HT-29 (cell line): ENCODE data around the gene SLC6A19. TPM values are rescaled to one million over a fixed set of nuclear protein-coding genes. Genes with fewer than 3 reads are reported as not detected.
A peak's percentile ranks its signal among the peaks of the same experiment; 100 is the strongest.
"Not testable (repeated sequence)": the region's sequence is repeated elsewhere in the genome, so short reads cannot be mapped to it uniquely, and the experiment has no call there.

Experiments
- DNase-seq: peaks from one replicate; pipeline ENCODE4 v3.0.0-alpha.2; 2015; ENCODE audit warnings: low spot score
- total RNA-seq: library from RNA; depleted of rRNA; stranded (reverse); fragments of >200 nt; shearing (Covaris generic); gene quantifications from 2 replicates; pipeline ENCODE4 v1.2.3, GENCODE V29; 2014; rRNA removed

The SLC6A19 gene
- total RNA-seq: not detected in 2 replicates

GRCh38 chr5:1201327-1202025 lies at the start of gene SLC6A19:
SLC6A19 (plus strand) TSS chr5:1201595; CDS start chr5:1201651, 56 bp downstream.
- DNase-seq: no peak

DNA sequence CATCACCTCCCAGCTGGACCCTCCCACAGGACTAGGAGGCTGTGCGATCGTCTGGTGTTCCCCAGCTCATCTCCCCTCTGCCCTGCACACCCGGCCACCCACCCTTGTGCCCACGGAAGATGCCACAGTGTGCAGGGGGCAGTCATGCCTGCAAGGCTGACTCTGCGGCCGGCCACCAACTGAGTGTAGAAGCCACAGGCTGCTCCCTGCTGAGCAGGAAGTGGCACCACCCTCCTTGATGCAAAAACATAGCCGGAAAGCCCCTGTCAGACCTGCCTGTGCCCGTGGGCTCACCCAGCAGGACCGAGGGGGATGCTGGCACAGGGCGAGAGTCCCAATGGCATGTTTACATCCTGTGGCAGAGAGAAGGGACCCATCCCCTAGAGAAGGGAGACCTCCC lies 49.2 kb upstream of the SLC6A19 start:
- no peak for DNase-seq

GRCh38 chr5:1152771-1153282 lies 48.6 kb upstream of the SLC6A19 start:
- DNase-seq: peak; percentile 83

DNA sequence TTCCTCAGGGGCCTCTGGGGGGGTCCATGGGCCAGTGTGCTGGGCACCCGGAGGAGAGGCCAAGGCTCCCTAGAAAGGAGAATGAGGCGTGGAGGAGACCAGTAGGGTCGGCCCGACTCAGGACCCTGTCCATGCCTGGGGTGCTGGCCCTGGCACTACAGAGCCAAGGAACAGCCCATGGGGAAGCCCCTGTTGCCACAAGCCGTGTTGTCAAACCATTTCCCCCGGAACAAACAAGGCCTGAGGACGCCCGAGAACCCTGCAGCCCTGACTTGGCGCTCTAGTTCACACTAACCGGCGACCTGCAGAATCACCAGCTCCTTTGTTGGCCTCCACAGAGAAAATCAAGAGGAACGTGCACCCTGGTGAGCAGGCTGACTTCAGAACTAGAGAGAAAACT lies 48.0 kb upstream of the SLC6A19 start:
- no peak for DNase-seq

DNA sequence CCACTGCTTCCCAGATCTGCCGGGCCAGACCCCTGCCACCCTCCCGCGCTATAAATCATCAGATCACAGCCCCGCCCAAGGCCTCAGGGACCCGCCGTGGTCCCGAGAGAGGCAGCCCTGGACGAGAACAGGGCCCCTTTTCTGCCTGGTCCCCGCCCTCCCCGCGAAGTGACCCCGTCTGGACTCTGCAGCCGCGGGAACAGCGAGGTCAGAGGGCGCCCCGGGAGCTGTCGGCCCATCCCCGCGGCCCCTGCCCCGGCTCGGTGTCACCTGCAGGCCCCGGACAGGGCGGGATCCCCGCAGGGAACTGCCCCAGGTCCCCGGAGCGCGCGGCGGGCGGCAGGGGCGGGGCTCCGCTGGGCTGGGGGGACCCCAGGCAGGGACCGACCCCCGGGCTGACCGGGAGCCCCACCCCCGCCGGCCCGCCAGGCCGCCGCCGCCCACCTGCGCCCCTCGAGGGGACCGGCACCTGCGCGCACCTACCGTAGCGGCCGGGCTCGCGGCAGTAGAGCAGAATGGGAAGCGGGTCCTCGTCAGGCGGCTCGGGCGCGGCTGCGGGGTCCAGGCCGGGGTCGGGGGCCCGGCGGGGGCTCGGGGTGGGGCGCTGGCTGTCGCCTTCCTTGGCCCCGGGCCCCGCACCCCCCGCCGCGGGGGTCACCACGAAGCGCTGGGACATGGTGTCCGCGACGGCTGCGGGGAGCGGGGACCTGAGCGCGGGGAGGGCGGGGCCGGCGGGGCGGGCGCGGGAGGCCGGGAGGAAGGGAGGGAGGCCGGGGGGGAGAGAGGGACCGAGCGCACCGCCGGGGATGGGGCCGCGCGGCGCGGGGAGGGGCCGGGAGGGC lies 46.0 kb upstream of the SLC6A19 start:
- no peak for DNase-seq

DNA sequence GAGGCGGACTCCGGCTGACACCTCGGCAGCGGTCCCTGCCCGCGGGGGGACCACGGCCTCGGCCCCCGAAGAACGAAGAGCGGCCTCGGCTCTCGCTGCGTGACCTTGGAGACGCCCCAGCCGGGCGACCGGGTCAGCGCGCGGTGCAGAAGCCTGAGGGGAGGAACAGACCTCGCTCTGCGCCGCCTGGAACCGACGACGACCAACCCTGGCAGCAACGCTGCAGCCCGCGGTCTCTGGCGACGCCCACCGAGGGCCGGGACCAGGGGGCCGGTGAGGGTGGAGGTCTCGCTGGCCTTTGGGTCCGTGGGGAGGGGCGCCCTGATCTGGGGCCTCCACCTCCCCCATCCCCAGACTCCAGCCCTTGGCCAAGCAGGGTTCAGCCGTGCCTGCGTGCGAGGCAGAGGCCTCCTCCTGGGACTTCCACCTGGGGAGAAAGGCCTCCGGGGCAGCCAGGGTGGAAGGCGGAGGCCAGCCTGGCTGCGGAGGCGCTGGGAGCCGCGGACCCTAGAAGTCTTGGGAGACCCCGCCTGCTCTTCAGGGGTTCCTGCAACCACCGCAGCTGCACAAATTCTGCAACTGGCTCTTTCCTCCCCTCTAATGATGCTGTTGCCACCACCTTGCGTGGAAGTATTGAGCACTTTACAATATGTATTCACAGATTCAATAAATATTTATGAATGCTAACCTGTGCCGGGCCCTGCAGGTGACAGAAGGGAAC lies 45.2 kb upstream of the SLC6A19 start:
- DNase-seq: no peak

DNA sequence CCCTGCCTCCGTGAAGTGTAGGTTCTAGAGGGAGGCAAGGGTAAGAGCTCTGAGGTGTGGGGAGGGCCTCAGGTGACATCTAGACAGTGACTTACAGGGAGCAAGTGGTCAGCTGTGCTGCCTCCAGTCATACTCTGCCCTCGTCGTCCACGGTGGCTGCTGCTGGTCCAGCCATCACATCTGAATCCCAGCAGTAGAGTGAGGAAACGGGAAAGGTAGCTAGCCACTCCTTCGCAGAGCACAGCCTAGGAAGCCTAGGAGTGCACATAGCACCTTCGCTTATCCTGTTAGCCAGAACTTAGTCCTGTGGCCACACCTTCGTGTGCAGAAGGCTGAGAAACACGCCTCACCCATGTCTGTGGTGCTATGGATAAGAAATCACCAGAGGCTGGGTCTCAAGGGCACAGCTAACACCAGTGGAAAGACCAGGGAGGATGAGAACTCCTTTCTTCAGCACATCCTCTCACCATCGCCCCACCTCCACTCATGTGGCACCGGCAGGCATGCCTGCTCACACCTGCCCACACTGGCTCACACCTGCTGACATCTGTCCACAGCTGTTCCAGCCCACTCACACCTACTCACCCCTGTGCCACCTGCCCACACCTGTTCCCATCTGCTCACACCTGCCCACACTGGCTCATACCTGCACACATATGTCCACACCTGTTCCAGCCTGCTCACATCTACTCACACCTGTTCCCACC lies 44.5 kb upstream of the SLC6A19 start:
- DNase-seq: no peak

DNA sequence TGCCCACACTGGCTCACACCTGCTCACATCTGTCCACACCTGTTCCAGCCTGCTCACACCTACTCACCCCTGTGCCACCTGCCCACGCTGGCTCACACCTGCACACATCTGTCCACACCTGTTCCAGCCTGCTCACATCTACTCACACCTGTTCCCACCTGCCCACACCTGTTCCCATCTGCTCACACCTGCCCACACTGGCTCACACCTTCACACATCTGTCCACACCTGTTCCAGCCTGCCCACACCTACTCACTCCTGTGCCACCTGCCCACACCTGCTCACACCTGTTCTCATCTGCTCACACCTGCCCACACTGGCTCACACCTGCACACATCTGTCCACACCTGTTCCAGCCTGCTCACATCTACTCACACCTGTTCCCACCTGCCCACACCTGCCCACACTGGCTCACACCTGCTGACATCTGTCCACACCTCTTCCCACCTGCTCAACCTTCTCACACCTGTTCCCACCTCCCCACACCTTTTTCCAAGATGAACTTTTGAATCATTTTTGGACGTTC lies 43.9 kb upstream of the SLC6A19 start:
- not testable (repeated sequence) for DNase-seq

DNA sequence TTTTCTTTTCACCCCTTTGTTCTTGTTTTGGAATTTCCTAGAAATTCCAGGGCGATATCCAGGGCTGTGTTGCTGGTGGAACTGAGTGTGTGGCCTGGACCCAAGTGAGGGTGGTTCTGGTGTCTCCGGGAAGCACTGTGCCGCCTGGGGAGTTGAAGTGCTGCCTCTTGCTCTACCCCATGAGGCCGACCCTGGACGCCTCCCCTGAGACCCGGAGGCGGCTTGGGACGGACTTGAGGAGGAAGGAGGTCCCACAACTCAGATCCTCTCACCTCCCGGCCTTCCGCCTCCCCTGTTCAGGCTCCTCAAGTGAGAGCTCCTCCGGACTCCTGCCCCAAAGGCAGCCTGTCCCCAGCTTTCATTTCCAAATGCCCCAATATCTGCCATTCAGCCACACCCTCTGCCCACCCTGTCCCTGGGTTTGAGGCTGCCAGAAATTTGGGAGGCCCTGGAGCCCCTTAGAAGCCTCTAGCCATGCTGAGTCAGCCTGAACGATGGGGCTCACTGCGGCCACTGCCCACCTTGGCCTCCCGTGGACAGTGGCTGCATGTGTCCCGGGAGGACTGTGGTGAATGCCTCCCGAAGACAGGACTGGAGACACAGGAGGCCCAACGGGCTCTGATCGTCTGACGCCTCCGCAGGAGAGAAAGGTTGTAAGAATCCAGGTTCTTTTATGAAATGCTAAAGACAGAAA lies 42.6 kb upstream of the SLC6A19 start:
- DNase-seq: no peak

GRCh38 chr5:1159341-1159675 lies 42.1 kb upstream of the SLC6A19 start:
- no peak for DNase-seq

DNA sequence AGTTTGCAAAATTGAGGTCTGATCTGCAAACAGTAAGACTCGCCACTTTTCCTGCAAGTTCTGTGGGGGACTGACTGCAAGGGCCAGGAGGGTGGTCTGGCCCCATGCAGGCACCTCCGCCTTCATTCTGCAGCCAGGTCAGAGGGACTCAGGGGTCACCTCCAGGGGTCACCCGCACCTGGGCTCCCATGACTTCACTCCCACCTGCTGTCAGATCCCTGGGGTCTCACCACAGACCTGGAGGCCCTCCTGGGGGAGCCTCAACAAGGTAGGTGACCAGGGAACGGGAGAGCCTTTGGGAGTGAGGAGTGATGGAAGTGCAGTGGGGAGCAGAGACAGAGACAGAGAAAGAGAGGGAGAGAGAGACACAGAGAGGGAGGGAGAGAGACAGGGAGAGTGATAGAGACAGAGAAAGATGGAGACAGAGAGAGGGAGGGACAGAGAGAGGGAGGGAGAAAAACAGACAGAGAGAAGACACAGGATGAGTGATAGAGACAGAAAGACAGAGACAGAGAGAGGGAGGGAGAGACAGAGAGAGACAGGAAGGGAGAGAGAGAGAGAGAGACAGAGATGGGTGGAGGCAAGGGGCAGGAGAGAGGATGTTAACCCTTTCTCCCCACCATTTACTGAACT lies 41.5 kb upstream of the SLC6A19 start:
- DNase-seq: no peak

GRCh38 chr5:1161108-1161832 lies 40.1 kb upstream of the SLC6A19 start:
- peak; percentile 94 for DNase-seq

DNA sequence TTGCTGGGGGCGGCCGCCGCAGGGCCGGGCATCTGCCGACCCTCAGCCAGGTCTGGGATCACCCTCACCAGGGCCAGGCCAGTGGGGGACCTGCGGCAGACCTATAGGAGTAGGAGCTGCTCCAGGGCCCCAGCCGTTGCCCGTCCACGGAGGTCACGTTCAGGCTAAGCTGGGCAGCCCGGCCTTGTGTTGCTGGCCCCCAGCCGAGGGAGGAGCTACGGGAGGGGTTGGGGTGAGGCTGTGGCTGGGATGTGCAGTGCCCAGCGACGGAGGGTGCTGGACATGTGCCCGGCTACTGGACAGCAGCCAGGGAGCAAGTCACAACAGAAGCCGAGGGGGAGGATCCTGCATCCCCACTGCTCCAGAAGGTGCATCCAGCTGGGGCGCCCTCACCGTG lies 39.6 kb upstream of the SLC6A19 start:
- peak; percentile 86 for DNase-seq

- DNase-seq: no peak
Observed at GRCh38 chr5:1162276-1162675, 39.1 kb upstream of the SLC6A19 start.

- DNase-seq: no peak
Observed at GRCh38 chr5:1162751-1163150, 38.6 kb upstream of the SLC6A19 start.

GRCh38 chr5:1163366-1163765 lies 38.0 kb upstream of the SLC6A19 start:
- no peak for DNase-seq

- DNase-seq: no peak
Observed at GRCh38 chr5:1163879-1164278, 37.5 kb upstream of the SLC6A19 start.

- DNase-seq: no peak
Observed at GRCh38 chr5:1164696-1165630, 36.4 kb upstream of the SLC6A19 start.
